Breast epithelium (tissue), 3 donors: ENCODE measurements around the gene SNTG2.

Experiments
- CTCF ChIP-seq, 3 donors: fragments of 450-650 bp; IDR thresholded peaks; one replicate each; pipeline ENCODE4 v1.5.1; 2016 to 2017; ENCODE audit warnings: antibody characterized with exemption in 3 of 3, mild to moderate bottlenecking in 3 of 3, moderate library complexity in 3 of 3
- POLR2AphosphoS5 ChIP-seq, 3 donors: sonication (generic); formaldehyde crosslinking; IDR thresholded peaks; one replicate each; pipeline ENCODE4 v1.6.1; 2017; ENCODE audit warnings: antibody characterized with exemption in 3 of 3

GRCh38 chr2:1283871-1284270 is 333.2 kb downstream of the SNTG2 start:
- TF ChIP-seq CTCF (IDR thresholded peaks at IDR 0.05): no peak
- TF ChIP-seq POLR2AphosphoS5 (IDR thresholded peaks at IDR 0.05): no peak
